ENCODE measurements around the gene ZFAND6. TPM values are rescaled to one million over a fixed set of nuclear protein-coding genes. Genes with fewer than 3 reads are reported as not detected.
A peak's percentile ranks its signal among the peaks of the same experiment; 100 is the strongest.

Gene ZFAND6
- total and polyA plus RNA-seq, 10 of the 15 experiments (the other 5 are each of a cell fraction or from before 2014, with no cell fraction given) = 78.9 to 179 (median 135) TPM

GRCh38 chr15:80154336-80154735 is 94.9 kb downstream of the ZFAND6 start:
- Histone ChIP-seq H3K9ac (ENCODE audit: control insufficient read depth, insufficient read depth, low read length) (no peak overlapping the region), H3K79me2 (ENCODE audit: control insufficient read depth, insufficient read depth, low read length) (peaks cover 4% of the 10 kb centered on the region), H3K4me1 (ENCODE audit: control insufficient read depth, insufficient read depth, low read length) (peaks cover 10% of the 10 kb centered on the region), H3K27me3 (replicated peaks in 1 of 2; ENCODE audit: control insufficient read depth in 2 of 2, insufficient read depth in 2 of 2, low read length in 1 of 2) (no peaks in the 10 kb centered on the region), H3K4me3 (peak overlapping the region; percentile 86; the same call in 1 of the 2 replicates), H3K4me2 (ENCODE audit: control insufficient read depth, insufficient read depth) (peak overlapping the region; percentile 93; the same call in 1 of the 2 replicates), H4K20me1 (ENCODE audit: control insufficient read depth, insufficient read depth) (no peaks in the 10 kb centered on the region), H3K36me3 (ENCODE audit: control insufficient read depth in 2 of 2, insufficient read depth in 2 of 2, low read length in 1 of 2) (no peaks in the 10 kb centered on the region; a peak in 2 of 4 replicates), H3K27ac (ENCODE audit: control insufficient read depth, insufficient read depth) (no peak overlapping the region), H2AFZ (ENCODE audit: control insufficient read depth, low read depth, low read length) (no peak overlapping the region), H3K9me3 (replicated peaks; ENCODE audit: control insufficient read depth, insufficient read depth, low read length) (no peaks in the 10 kb centered on the region)
- no TSS peak for BruUV-seq (replicated peaks)
- RAD21 ChIA-PET (ENCODE audit: unreplicated experiment) = no interaction called here
- intact Hi-C loops (cut with micrococcal nuclease; ENCODE audit: unreplicated experiment) (loop anchor here (5.0 kb wide), 1 partner anchor 92 kb away; no protein-coding TSS in a partner anchor), in situ Hi-C loops (cut with MboI) (no loop called here)
- no peak for FAIRE-seq
- CTCF ChIA-PET = no interaction called here
- WGBS (ENCODE audit: insufficient coverage, insufficient replicate concordance, low lambda C conversion rate, missing lambda C conversion rate) = 97% methylated on average over 6 of the region's 6 CpGs
- POLR2A ChIA-PET = interaction anchor here (0.9 kb wide), 1 partner anchor 94 kb away, joined by 4 read pairs; no protein-coding TSS in a partner anchor
- no peak for ATAC-seq
- SMC1A ChIA-PET (ENCODE audit: uncharacterized antibody, unreplicated experiment) = interaction anchor here (1.3 to 1.7 kb wide), 2 partner anchors 23 to 82 kb away, joined by 4 read pairs; no protein-coding TSS in a partner anchor
- DNase-seq (ENCODE audit: low read depth, low spot score) = no peak
- no peak for TF ChIP-seq POU2F2 (IDR thresholded peaks at IDR 0.05; ENCODE audit: borderline replicate concordance, low read depth, low read length)
- TF ChIP-seq ZNF384 (IDR thresholded peaks at IDR 0.05; ENCODE audit: borderline replicate concordance, low read depth, low read length) = no peak
- no peak for TF ChIP-seq CEBPB (IDR thresholded peaks at IDR 0.05; ENCODE audit: borderline replicate concordance in 1 of 2, low read depth in 2 of 2, low read length in 2 of 2)
- no peak for TF ChIP-seq SREBF1 (IDR thresholded peaks at IDR 0.05; ENCODE audit: low read length)
- no peak for TF ChIP-seq DPF2 (IDR thresholded peaks at IDR 0.05)
- TF ChIP-seq BRCA1 (IDR thresholded peaks at IDR 0.05; ENCODE audit: low read depth, low read length) = no peak
- no peak for TF ChIP-seq KLF5 (IDR thresholded peaks at IDR 0.05; ENCODE audit: partially characterized antibody)
- no peak for TF ChIP-seq E2F4 (IDR thresholded peaks at IDR 0.05; ENCODE audit: low read depth, low read length)
- no peak for TF ChIP-seq NR2F1 (conservative IDR thresholded peaks at IDR 0.05)
- no peak for TF ChIP-seq PBX3 (IDR thresholded peaks at IDR 0.05; ENCODE audit: insufficient replicate concordance, low read depth, low read length)
- no peak for TF ChIP-seq HCFC1 (IDR thresholded peaks at IDR 0.05; ENCODE audit: low read length)
- no peak for TF ChIP-seq RB1 (IDR thresholded peaks at IDR 0.05; ENCODE audit: borderline replicate concordance)
- TF ChIP-seq SMARCA5 (IDR thresholded peaks at IDR 0.05) = no peak

Data from GM12878 (cell line).